ENCODE data around the gene TPRG1L.

TPRG1L gene

DNA sequence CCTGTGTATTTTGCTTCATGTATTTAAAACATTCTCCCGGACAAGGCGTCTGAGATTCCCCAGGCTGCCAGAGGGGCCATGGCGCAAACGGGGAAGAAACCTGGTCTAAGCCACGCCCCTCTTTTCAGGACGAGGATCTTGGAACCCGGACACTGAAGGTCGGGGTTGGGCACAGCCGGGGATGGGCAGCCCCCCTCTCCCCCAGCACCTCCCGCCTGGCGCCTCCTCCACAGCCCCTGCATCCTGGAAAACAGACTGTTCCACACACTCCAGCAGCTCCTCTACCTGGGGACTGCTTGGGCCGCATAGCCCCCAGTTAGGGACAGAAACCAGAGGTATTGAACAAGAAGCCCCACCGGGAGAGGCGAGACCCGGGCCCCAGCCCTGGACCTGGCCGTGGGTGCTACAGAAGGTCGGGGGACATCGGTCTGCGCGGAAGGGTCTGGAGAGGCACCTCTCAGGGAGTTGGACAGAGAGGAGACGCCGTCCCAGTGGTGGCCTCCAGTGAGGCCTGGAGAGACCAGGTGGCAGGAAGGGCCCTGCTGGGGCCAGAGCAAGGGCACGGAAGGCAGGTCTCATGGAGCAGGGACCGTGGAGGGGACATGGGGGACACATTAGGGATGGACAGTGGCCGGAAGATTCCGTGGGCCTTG is 32.9 kb downstream of the TPRG1L start:
- no peak for DNase-seq
- no peaks in the 10 kb centered on the region for H3K27me3 ChIP-seq
- no peaks in the 10 kb centered on the region for H3K9me3 ChIP-seq
- H3K4me1 ChIP-seq, result peaks cover 3% of the 10 kb centered on the region; the same call in 1 of the 2 replicates
- no peak for TF ChIP-seq CTCF (IDR thresholded peaks at IDR 0.05; ENCODE audit: low read depth, low read length)
- H3K4me3 ChIP-seq (ENCODE audit: low read depth, low read length), result no peak overlapping the region
- H3K36me3 ChIP-seq, result no peaks in the 10 kb centered on the region

DNA sequence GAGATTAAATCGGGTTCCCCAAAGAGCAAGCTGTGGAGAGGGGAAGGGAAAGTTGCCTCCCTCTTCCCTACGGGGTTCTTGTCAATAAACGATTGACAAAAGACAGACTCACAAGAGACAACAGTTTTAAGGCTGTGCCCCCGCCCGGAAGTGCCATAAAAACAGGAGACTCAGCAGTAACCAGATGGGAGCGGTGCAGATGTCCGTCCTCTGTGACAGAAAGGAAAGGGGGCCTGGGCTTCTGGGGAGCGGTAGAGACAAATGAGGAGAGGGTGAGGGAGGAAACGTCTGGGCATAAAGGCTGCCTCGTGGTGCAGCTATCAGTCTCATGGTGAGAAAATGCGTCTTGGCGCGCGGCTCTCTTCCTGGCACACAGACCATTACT is 33.4 kb downstream of the TPRG1L start:
- TF ChIP-seq CTCF (IDR thresholded peaks at IDR 0.05; ENCODE audit: low read depth, low read length), result no peak
- Histone ChIP-seq H3K9me3 (no peaks in the 10 kb centered on the region), H3K27me3 (no peaks in the 10 kb centered on the region), H3K36me3 (no peaks in the 10 kb centered on the region), H3K4me1 (peaks cover 3% of the 10 kb centered on the region; the same call in 1 of the 2 replicates), H3K4me3 (ENCODE audit: low read depth, low read length) (no peak overlapping the region)
- DNase-seq, result no peak

DNA sequence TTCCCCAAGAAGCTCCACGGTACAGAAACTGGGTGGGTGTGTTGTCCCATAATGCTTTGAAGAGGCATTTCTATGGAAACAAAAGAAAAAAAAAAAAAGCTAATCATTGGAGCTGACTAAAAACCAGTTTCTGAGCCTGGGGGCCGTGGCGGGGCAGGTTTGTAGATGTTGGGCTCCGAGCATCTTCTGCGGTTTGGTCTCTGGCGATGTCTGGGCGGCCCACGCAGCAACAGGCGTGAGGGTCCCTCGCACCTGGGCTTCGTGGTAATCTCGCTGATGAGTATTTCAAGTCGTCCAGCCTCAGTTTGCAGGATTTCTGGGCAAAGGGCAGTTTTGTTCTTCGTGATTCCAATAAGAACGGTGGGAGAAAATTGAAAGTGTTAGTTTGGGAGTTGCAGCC is 34.3 kb downstream of the TPRG1L start:
- TF ChIP-seq CTCF (IDR thresholded peaks at IDR 0.05; ENCODE audit: low read depth, low read length), result no peak
- H3K36me3 ChIP-seq, result no peaks in the 10 kb centered on the region
- H3K4me1 ChIP-seq, result peaks cover 3% of the 10 kb centered on the region; the same call in 1 of the 2 replicates
- no peak for DNase-seq
- H3K9me3 ChIP-seq, result no peaks in the 10 kb centered on the region
- H3K27me3 ChIP-seq, result no peaks in the 10 kb centered on the region
- no peak overlapping the region for H3K4me3 ChIP-seq (ENCODE audit: low read depth, low read length)

DNA sequence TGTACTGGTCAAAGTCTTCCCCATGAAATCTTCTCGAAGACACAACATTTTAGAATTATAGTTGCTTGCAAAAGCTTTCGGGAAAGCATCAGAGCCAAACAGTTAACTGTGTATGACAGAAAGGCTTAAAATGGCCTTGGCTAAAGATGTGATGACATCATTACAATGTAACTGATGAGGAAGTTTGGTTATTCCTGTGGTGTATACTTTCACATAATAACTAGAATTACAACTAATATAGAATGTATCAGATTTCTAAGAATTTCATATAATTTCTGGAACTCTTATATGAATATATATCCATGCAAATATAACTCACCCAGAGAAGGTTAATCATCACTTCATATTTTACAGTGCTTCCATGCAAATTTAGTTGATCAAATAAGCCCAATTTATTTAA is 35.9 kb downstream of the TPRG1L start:
- TF ChIP-seq CTCF (IDR thresholded peaks at IDR 0.05; ENCODE audit: low read depth, low read length), result no peak
- H3K27me3 ChIP-seq, result no peaks in the 10 kb centered on the region
- H3K36me3 ChIP-seq, result no peaks in the 10 kb centered on the region
- peaks cover 3% of the 10 kb centered on the region; the same call in 1 of the 2 replicates for H3K4me1 ChIP-seq
- H3K4me3 ChIP-seq (ENCODE audit: low read depth, low read length), result no peak overlapping the region
- H3K9me3 ChIP-seq, result no peaks in the 10 kb centered on the region
- no peak for DNase-seq

DNA sequence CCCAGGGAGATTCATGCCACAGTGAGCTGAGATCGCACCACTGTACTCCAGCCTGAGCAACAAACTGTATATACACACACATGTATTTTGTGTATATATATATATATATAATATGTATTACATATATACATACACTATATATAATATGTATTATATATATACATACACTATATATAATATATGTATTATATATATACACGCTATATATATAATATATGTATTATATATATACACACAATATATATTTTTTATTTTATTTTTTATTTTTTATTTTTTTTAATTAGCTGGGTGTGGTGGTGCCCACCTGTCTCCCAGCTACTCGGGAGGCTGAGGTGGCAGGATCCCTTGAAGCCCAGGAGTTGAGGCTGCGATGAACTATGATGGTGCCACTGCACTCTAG is 36.8 kb downstream of the TPRG1L start:
- H3K4me1 ChIP-seq, result peaks cover 3% of the 10 kb centered on the region; the same call in 1 of the 2 replicates
- H3K36me3 ChIP-seq, result no peaks in the 10 kb centered on the region
- no peak for DNase-seq
- no peak overlapping the region for H3K4me3 ChIP-seq (ENCODE audit: low read depth, low read length)
- H3K27me3 ChIP-seq, result no peaks in the 10 kb centered on the region
- H3K9me3 ChIP-seq, result no peaks in the 10 kb centered on the region
- no peak for TF ChIP-seq CTCF (IDR thresholded peaks at IDR 0.05; ENCODE audit: low read depth, low read length)

- no peak for DNase-seq
- TF ChIP-seq CTCF (IDR thresholded peaks at IDR 0.05; ENCODE audit: low read depth, low read length), result no peak
These were observed 37.4 kb downstream of the TPRG1L start for GRCh38 chr1:3662080-3662671.

More at GRCh38 chr1:3662080-3662671, 37.4 kb downstream of the TPRG1L start:
- peaks cover 3% of the 10 kb centered on the region; the same call in 1 of the 2 replicates for H3K4me1 ChIP-seq
- H3K4me3 ChIP-seq (ENCODE audit: low read depth, low read length), result no peak overlapping the region
- no peaks in the 10 kb centered on the region for H3K9me3 ChIP-seq
- H3K36me3 ChIP-seq, result no peaks in the 10 kb centered on the region
- H3K27me3 ChIP-seq, result no peaks in the 10 kb centered on the region
